B cell (primary cell): ENCODE data around the gene DCTD.

Experiments used
- CTCF ChIP-seq: fragments of 200-600 bp; IDR thresholded peaks from one replicate; pipeline ENCODE4 v1.8.0; 2022; ENCODE audit warnings: antibody characterized with exemption, mild to moderate bottlenecking
- EZH2 ChIP-seq: IDR thresholded peaks from 2 replicates; pipeline ENCODE4 v1.6.1; 2012; ENCODE audit warnings: borderline replicate concordance, low read depth, mild to moderate bottlenecking, moderate library complexity, low read length; ENCODE audit not compliant: insufficient read depth, poor library complexity, severe bottlenecking

- TF ChIP-seq CTCF, result no peak
- no peak for TF ChIP-seq EZH2
Observed at GRCh38 chr4:182862141-182862875, 54.9 kb downstream of the DCTD start.
